HCT116 (cell line): ENCODE measurements around the gene PTPRR.

Experiments used
- CTCF ChIP-seq, 3 experiments: fragments of 200-600 bp in 1 of 3; sonication (generic) in 1 of 3; IDR thresholded peaks in 2 of 3; conservative IDR thresholded peaks in 1 of 3; 2 replicates each; pipeline ENCODE4 v1.5.1; 2012 to 2017; ENCODE audit warnings: low read depth in 2 of 3, low read length in 2 of 3, antibody characterized with exemption in 1 of 3, borderline replicate concordance in 1 of 3, control low read depth in 1 of 3, mild to moderate bottlenecking in 1 of 3, mixed read lengths in 1 of 3, mixed run types in 1 of 3, moderate library complexity in 1 of 3; ENCODE audit not compliant: insufficient read depth in 1 of 3
- EZH2 ChIP-seq: fragments of 200-600 bp; sonication (generic); IDR thresholded peaks from 2 replicates; pipeline ENCODE4 v1.6.1; 2017; ENCODE audit warnings: antibody characterized with exemption, mixed run types
- EZH2phosphoT487 ChIP-seq: fragments of 200-600 bp; IDR thresholded peaks from 2 replicates; pipeline ENCODE4 v1.6.1; 2018; ENCODE audit warnings: antibody characterized with exemption, borderline replicate concordance
- JUND ChIP-seq: IDR thresholded peaks from 2 replicates; pipeline ENCODE4 v1.6.1; 2012
- POLR2A ChIP-seq: IDR thresholded peaks from 2 replicates; pipeline ENCODE4 v1.7.0; 2011; ENCODE audit warnings: borderline replicate concordance; ENCODE audit not compliant: insufficient read depth, insufficient read length; ENCODE audit errors: extremely low read depth
- POLR2AphosphoS5 ChIP-seq: IDR thresholded peaks from 2 replicates; pipeline ENCODE4 v1.6.1; 2011; ENCODE audit warnings: mild to moderate bottlenecking, low read depth, low read length, moderate library complexity
- RAD21 ChIP-seq: IDR thresholded peaks from 2 replicates; pipeline ENCODE4 v1.6.1; 2012; ENCODE audit warnings: low read depth, mild to moderate bottlenecking
- TCF7L2 ChIP-seq: IDR thresholded peaks from 2 replicates; pipeline ENCODE4 v1.7.0; 2011; ENCODE audit warnings: borderline replicate concordance, inconsistent platforms; ENCODE audit not compliant: insufficient read depth, insufficient read length; ENCODE audit errors: extremely low read depth
- TF ChIP-seq, protein P1 (sequence below): IDR thresholded peaks from 2 replicates; pipeline ENCODE4 v1.6.1; 2012
- TF ChIP-seq, protein P2 (sequence below): IDR thresholded peaks from 2 replicates; pipeline ENCODE4 v1.6.1; 2012; ENCODE audit warnings: low read depth
- TF ChIP-seq, protein P3 (sequence below): IDR thresholded peaks from 2 replicates; pipeline ENCODE4 v1.6.1; 2012

- TF ChIP-seq CTCF (IDR thresholded peaks at IDR 0.05 in 2 of 3, conservative IDR thresholded peaks at IDR 0.05 in 1 of 3; ENCODE audit: borderline replicate concordance in 1 of 3, insufficient read depth in 1 of 3, low read depth in 2 of 3, low read length in 2 of 3), result no peak
- TF ChIP-seq, protein P1, sequence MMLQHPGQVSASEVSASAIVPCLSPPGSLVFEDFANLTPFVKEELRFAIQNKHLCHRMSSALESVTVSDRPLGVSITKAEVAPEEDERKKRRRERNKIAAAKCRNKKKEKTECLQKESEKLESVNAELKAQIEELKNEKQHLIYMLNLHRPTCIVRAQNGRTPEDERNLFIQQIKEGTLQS, result no peak
- TF ChIP-seq POLR2A, result no peak
- no peak for TF ChIP-seq POLR2AphosphoS5
- no peak for TF ChIP-seq RAD21
- TF ChIP-seq, protein P2, sequence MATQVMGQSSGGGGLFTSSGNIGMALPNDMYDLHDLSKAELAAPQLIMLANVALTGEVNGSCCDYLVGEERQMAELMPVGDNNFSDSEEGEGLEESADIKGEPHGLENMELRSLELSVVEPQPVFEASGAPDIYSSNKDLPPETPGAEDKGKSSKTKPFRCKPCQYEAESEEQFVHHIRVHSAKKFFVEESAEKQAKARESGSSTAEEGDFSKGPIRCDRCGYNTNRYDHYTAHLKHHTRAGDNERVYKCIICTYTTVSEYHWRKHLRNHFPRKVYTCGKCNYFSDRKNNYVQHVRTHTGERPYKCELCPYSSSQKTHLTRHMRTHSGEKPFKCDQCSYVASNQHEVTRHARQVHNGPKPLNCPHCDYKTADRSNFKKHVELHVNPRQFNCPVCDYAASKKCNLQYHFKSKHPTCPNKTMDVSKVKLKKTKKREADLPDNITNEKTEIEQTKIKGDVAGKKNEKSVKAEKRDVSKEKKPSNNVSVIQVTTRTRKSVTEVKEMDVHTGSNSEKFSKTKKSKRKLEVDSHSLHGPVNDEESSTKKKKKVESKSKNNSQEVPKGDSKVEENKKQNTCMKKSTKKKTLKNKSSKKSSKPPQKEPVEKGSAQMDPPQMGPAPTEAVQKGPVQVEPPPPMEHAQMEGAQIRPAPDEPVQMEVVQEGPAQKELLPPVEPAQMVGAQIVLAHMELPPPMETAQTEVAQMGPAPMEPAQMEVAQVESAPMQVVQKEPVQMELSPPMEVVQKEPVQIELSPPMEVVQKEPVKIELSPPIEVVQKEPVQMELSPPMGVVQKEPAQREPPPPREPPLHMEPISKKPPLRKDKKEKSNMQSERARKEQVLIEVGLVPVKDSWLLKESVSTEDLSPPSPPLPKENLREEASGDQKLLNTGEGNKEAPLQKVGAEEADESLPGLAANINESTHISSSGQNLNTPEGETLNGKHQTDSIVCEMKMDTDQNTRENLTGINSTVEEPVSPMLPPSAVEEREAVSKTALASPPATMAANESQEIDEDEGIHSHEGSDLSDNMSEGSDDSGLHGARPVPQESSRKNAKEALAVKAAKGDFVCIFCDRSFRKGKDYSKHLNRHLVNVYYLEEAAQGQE, result no peak
- TF ChIP-seq EZH2phosphoT487, result no peak
- TF ChIP-seq TCF7L2, result no peak
- TF ChIP-seq EZH2, result no peak
- TF ChIP-seq, protein P3, sequence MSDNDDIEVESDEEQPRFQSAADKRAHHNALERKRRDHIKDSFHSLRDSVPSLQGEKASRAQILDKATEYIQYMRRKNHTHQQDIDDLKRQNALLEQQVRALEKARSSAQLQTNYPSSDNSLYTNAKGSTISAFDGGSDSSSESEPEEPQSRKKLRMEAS, result no peak
- no peak for TF ChIP-seq JUND
These were observed 2.2 kb downstream of the PTPRR start for GRCh38 chr12:70918321-70918720.
